ENCODE data around the gene TMEM240. TPM values are rescaled to one million over a fixed set of nuclear protein-coding genes. Genes with fewer than 3 reads are reported as not detected.

TMEM240 gene
- total and polyA plus RNA-seq, 2 experiments from 2014 or later = 0.76 to 1.1 TPM

- H3K4me1 ChIP-seq (ENCODE audit: insufficient read depth) = no peaks in the 10 kb centered on the region; the same call in 1 of the 2 replicates
- H3K9ac ChIP-seq = no peak overlapping the region
- TF ChIP-seq EZH2 (IDR thresholded peaks at IDR 0.05; ENCODE audit: insufficient read depth, poor library complexity, severe bottlenecking) = no peak
- no peak for TF ChIP-seq EZH2phosphoT487 (IDR thresholded peaks at IDR 0.05; ENCODE audit: insufficient read depth, low read depth)
- H3K79me2 ChIP-seq (ENCODE audit: insufficient read depth) = peaks cover 100% of the 10 kb centered on the region
- H3K9me2 ChIP-seq (ENCODE audit: insufficient read depth) = no peaks in the 10 kb centered on the region
- peaks cover 14% of the 10 kb centered on the region for H3K36me3 ChIP-seq (ENCODE audit: low read depth)
- H3K27me3 ChIP-seq (replicated peaks; ENCODE audit: insufficient read depth) = no peaks in the 10 kb centered on the region
- no peak overlapping the region for H3K4me2 ChIP-seq (ENCODE audit: unreplicated experiment)
- no peak for DNase-seq
- in situ Hi-C loops (cut with MboI) = no loop called here
- H3K4me3 ChIP-seq = no peak overlapping the region
- no peaks in the 10 kb centered on the region for H3F3A ChIP-seq (ENCODE audit: insufficient read depth)
- WGBS, 2 experiments (ENCODE audit: low coverage in 1 of 2, low lambda C conversion rate in 2 of 2, missing lambda C conversion rate in 2 of 2) = 80% methylated on average over 19 of the region's 19 CpGs
- H3K9me3 ChIP-seq (ENCODE audit: low read depth) = no peaks in the 10 kb centered on the region
- H4K20me1 ChIP-seq (ENCODE audit: insufficient read depth) = peaks cover 12% of the 10 kb centered on the region
- no peak overlapping the region for H3K27ac ChIP-seq
- no peak overlapping the region for H2AFZ ChIP-seq
Observed at GRCh38 chr1:1564268-1564667, 23.8 kb upstream of the TMEM240 start.

GRCh38 chr1:1563688-1564087, 23.3 kb upstream of the TMEM240 start:
- Histone ChIP-seq H3K36me3 (ENCODE audit: low read depth) (peaks cover 14% of the 10 kb centered on the region), H3K4me1 (ENCODE audit: insufficient read depth) (no peaks in the 10 kb centered on the region), H4K20me1 (ENCODE audit: insufficient read depth) (peaks cover 7% of the 10 kb centered on the region; the same call in 1 of the 2 replicates), H3F3A (ENCODE audit: insufficient read depth) (no peaks in the 10 kb centered on the region), H3K27me3 (replicated peaks; ENCODE audit: insufficient read depth) (no peaks in the 10 kb centered on the region), H3K4me3 (no peak overlapping the region), H3K9me3 (ENCODE audit: low read depth) (no peaks in the 10 kb centered on the region), H3K9me2 (ENCODE audit: insufficient read depth) (no peaks in the 10 kb centered on the region), H3K27ac (no peak overlapping the region), H2AFZ (no peak overlapping the region), H3K4me2 (ENCODE audit: unreplicated experiment) (no peak overlapping the region), H3K9ac (no peak overlapping the region), H3K79me2 (ENCODE audit: insufficient read depth) (peaks cover 100% of the 10 kb centered on the region)
- no peak for TF ChIP-seq EZH2 (IDR thresholded peaks at IDR 0.05; ENCODE audit: insufficient read depth, poor library complexity, severe bottlenecking)
- no peak for TF ChIP-seq EZH2phosphoT487 (IDR thresholded peaks at IDR 0.05; ENCODE audit: insufficient read depth, low read depth)
- 83% methylated on average over 9 to 12 of the region's 12 CpGs for WGBS, 2 experiments (ENCODE audit: low coverage in 1 of 2, low lambda C conversion rate in 2 of 2, missing lambda C conversion rate in 2 of 2)
- in situ Hi-C loops (cut with MboI) = no loop called here
- DNase-seq = no peak

GRCh38 chr1:1562556-1563195, 22.3 kb upstream of the TMEM240 start:
- H3K9me2 ChIP-seq (ENCODE audit: insufficient read depth) = no peaks in the 10 kb centered on the region
- H3K9ac ChIP-seq = no peak overlapping the region
- no peak overlapping the region for H3K27ac ChIP-seq
- H3K9me3 ChIP-seq (ENCODE audit: low read depth) = no peaks in the 10 kb centered on the region
- H3K36me3 ChIP-seq (ENCODE audit: low read depth) = peaks cover 14% of the 10 kb centered on the region
- H4K20me1 ChIP-seq (ENCODE audit: insufficient read depth) = peaks cover 6% of the 10 kb centered on the region; the same call in 1 of the 2 replicates
- H2AFZ ChIP-seq = no peak overlapping the region
- peaks cover 100% of the 10 kb centered on the region for H3K79me2 ChIP-seq (ENCODE audit: insufficient read depth)
- in situ Hi-C loops (cut with MboI) = no loop called here
- 78 to 83% methylated on average over 18 to 21 of the region's 21 CpGs for WGBS, 2 experiments (ENCODE audit: low coverage in 1 of 2, low lambda C conversion rate in 2 of 2, missing lambda C conversion rate in 2 of 2)
- DNase-seq = no peak
- H3F3A ChIP-seq (ENCODE audit: insufficient read depth) = no peaks in the 10 kb centered on the region
- no peak for TF ChIP-seq EZH2phosphoT487 (IDR thresholded peaks at IDR 0.05; ENCODE audit: insufficient read depth, low read depth)
- TF ChIP-seq EZH2 (IDR thresholded peaks at IDR 0.05; ENCODE audit: insufficient read depth, poor library complexity, severe bottlenecking) = no peak
- no peaks in the 10 kb centered on the region for H3K27me3 ChIP-seq (replicated peaks; ENCODE audit: insufficient read depth)
- no peaks in the 10 kb centered on the region for H3K4me1 ChIP-seq (ENCODE audit: insufficient read depth)
- H3K4me2 ChIP-seq (ENCODE audit: unreplicated experiment) = no peak overlapping the region
- H3K4me3 ChIP-seq = no peak overlapping the region

DNA sequence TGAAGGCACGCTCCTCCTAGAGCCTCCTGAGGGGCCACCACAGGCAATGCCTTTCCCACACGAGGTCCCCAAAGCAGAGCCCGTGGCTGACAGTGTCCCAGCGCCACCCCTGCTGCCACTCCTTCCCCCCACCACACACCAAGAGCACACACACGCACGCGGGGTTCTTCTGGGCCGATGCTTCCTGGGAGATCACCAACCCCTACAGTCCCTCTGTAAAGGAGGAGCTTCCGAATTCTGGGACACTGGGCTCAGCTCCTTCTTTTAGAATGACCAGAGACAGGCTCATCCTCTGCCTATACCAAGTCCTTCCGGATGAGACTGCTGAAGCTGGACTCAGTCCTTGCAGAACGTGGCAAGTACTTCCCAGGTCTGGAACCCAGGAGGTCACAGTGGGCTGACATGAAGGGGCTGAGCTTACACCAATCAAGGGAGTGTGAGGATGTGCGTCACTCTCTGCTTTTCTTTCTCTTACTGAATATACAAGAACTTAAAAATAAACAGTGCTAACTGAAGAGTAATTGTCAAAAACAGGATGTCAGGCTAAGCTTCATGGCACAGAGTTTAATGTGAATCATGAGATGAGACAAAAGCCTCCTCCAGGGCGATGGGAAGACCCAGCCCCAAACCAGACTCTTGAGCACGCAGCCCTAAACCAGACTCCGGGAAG, 21.5 kb upstream of the TMEM240 start:
- H3K36me3 ChIP-seq (ENCODE audit: low read depth) = peaks cover 14% of the 10 kb centered on the region
- no peaks in the 10 kb centered on the region for H3K9me3 ChIP-seq (ENCODE audit: low read depth)
- TF ChIP-seq EZH2 (IDR thresholded peaks at IDR 0.05; ENCODE audit: insufficient read depth, poor library complexity, severe bottlenecking) = no peak
- no peak for TF ChIP-seq EZH2phosphoT487 (IDR thresholded peaks at IDR 0.05; ENCODE audit: insufficient read depth, low read depth)
- H3K9me2 ChIP-seq (ENCODE audit: insufficient read depth) = no peaks in the 10 kb centered on the region
- peaks cover 2% of the 10 kb centered on the region; the same call in 1 of the 2 replicates for H4K20me1 ChIP-seq (ENCODE audit: insufficient read depth)
- H3K4me3 ChIP-seq = no peak overlapping the region
- peaks cover 96% of the 10 kb centered on the region for H3K79me2 ChIP-seq (ENCODE audit: insufficient read depth)
- no peaks in the 10 kb centered on the region for H3K27me3 ChIP-seq (replicated peaks; ENCODE audit: insufficient read depth)
- DNase-seq = no peak
- in situ Hi-C loops (cut with MboI) = no loop called here
- no peak overlapping the region for H2AFZ ChIP-seq
- H3K9ac ChIP-seq = no peak overlapping the region
- no peak overlapping the region for H3K4me2 ChIP-seq (ENCODE audit: unreplicated experiment)
- no peak overlapping the region for H3K27ac ChIP-seq
- WGBS, 2 experiments (ENCODE audit: low coverage in 1 of 2, low lambda C conversion rate in 2 of 2, missing lambda C conversion rate in 2 of 2) = 93 to 95% methylated on average over 15 of the region's 15 CpGs
- no peaks in the 10 kb centered on the region for H3F3A ChIP-seq (ENCODE audit: insufficient read depth)
- no peaks in the 10 kb centered on the region for H3K4me1 ChIP-seq (ENCODE audit: insufficient read depth)

Measured in GM23248 (cell line).